ENCODE data around the gene NTRK2.

Gene NTRK2

GRCh38 chr9:84862810-84863287 is 193.3 kb downstream of the NTRK2 start:
- Histone ChIP-seq H3K36me3 (ENCODE audit: insufficient read depth, low read length) (peaks cover 4% of the 10 kb centered on the region), H3K9me3 (ENCODE audit: low read length) (no peaks in the 10 kb centered on the region), H3K4me1 (ENCODE audit: insufficient read depth, low read length) (peaks cover 64% of the 10 kb centered on the region), H2AFZ (ENCODE audit: low read depth, low read length) (no peak overlapping the region), H3K27me3 (ENCODE audit: insufficient read depth, low read length) (no peaks in the 10 kb centered on the region), H3K4me3 (ENCODE audit: low read length) (peak overlapping the region; percentile 0)

- peaks cover 62% of the 10 kb centered on the region for H3K4me1 ChIP-seq (ENCODE audit: insufficient read depth, low read length)
Measured at GRCh38 chr9:84863372-84863771, 193.8 kb downstream of the NTRK2 start.

GRCh38 chr9:84866396-84867175 is 197.1 kb downstream of the NTRK2 start:
- Histone ChIP-seq H3K36me3 (ENCODE audit: insufficient read depth, low read length) (peaks cover 23% of the 10 kb centered on the region), H3K27me3 (ENCODE audit: insufficient read depth, low read length) (no peaks in the 10 kb centered on the region), H2AFZ (ENCODE audit: low read depth, low read length) (no peak overlapping the region), H3K4me1 (ENCODE audit: insufficient read depth, low read length) (peaks cover 32% of the 10 kb centered on the region), H3K9me3 (ENCODE audit: low read length) (peaks cover 2% of the 10 kb centered on the region), H3K4me3 (ENCODE audit: low read length) (no peak overlapping the region)

More at GRCh38 chr9:84863372-84863771, 193.8 kb downstream of the NTRK2 start:
- H2AFZ ChIP-seq (ENCODE audit: low read depth, low read length), result no peak overlapping the region
- H3K27me3 ChIP-seq (ENCODE audit: insufficient read depth, low read length), result no peaks in the 10 kb centered on the region
- H3K4me3 ChIP-seq (ENCODE audit: low read length), result no peak overlapping the region
- H3K9me3 ChIP-seq (ENCODE audit: low read length), result peaks cover 2% of the 10 kb centered on the region
- H3K36me3 ChIP-seq (ENCODE audit: insufficient read depth, low read length), result peaks cover 9% of the 10 kb centered on the region

- H3K36me3 ChIP-seq (ENCODE audit: insufficient read depth, low read length), result peaks cover 27% of the 10 kb centered on the region
- peaks cover 26% of the 10 kb centered on the region for H3K4me1 ChIP-seq (ENCODE audit: insufficient read depth, low read length)
- no peak overlapping the region for H2AFZ ChIP-seq (ENCODE audit: low read depth, low read length)
- no peak overlapping the region for H3K4me3 ChIP-seq (ENCODE audit: low read length)
- peaks cover 6% of the 10 kb centered on the region for H3K9me3 ChIP-seq (ENCODE audit: low read length)
- no peaks in the 10 kb centered on the region for H3K27me3 ChIP-seq (ENCODE audit: insufficient read depth, low read length)
Measured at GRCh38 chr9:84867186-84867585, 197.7 kb downstream of the NTRK2 start.

GRCh38 chr9:84869091-84869490 is 199.6 kb downstream of the NTRK2 start:
- H3K9me3 ChIP-seq (ENCODE audit: low read length), result peaks cover 6% of the 10 kb centered on the region

GRCh38 chr9:84871983-84872382 is 202.5 kb downstream of the NTRK2 start:
- Histone ChIP-seq H3K9me3 (ENCODE audit: low read length) (peaks cover 6% of the 10 kb centered on the region), H3K4me1 (ENCODE audit: insufficient read depth, low read length) (peaks cover 8% of the 10 kb centered on the region), H2AFZ (ENCODE audit: low read depth, low read length) (no peak overlapping the region), H3K36me3 (ENCODE audit: insufficient read depth, low read length) (peaks cover 30% of the 10 kb centered on the region), H3K4me3 (ENCODE audit: low read length) (no peak overlapping the region), H3K27me3 (ENCODE audit: insufficient read depth, low read length) (no peaks in the 10 kb centered on the region)

More at GRCh38 chr9:84869091-84869490, 199.6 kb downstream of the NTRK2 start:
- H3K27me3 ChIP-seq (ENCODE audit: insufficient read depth, low read length), result no peaks in the 10 kb centered on the region
- H2AFZ ChIP-seq (ENCODE audit: low read depth, low read length), result no peak overlapping the region
- H3K36me3 ChIP-seq (ENCODE audit: insufficient read depth, low read length), result peaks cover 30% of the 10 kb centered on the region
- H3K4me3 ChIP-seq (ENCODE audit: low read length), result no peak overlapping the region
- peaks cover 9% of the 10 kb centered on the region for H3K4me1 ChIP-seq (ENCODE audit: insufficient read depth, low read length)

- Histone ChIP-seq H3K4me1 (ENCODE audit: insufficient read depth, low read length) (peaks cover 8% of the 10 kb centered on the region), H3K9me3 (ENCODE audit: low read length) (peaks cover 4% of the 10 kb centered on the region)
Measured at GRCh38 chr9:84874022-84874421, 204.5 kb downstream of the NTRK2 start.

GRCh38 chr9:84874596-84874995 is 205.1 kb downstream of the NTRK2 start:
- Histone ChIP-seq H3K36me3 (ENCODE audit: insufficient read depth, low read length) (peaks cover 9% of the 10 kb centered on the region), H3K4me3 (ENCODE audit: low read length) (no peak overlapping the region), H3K4me1 (ENCODE audit: insufficient read depth, low read length) (peaks cover 8% of the 10 kb centered on the region), H3K9me3 (ENCODE audit: low read length) (peaks cover 4% of the 10 kb centered on the region), H3K27me3 (ENCODE audit: insufficient read depth, low read length) (no peaks in the 10 kb centered on the region), H2AFZ (ENCODE audit: low read depth, low read length) (no peak overlapping the region)

More at GRCh38 chr9:84874022-84874421, 204.5 kb downstream of the NTRK2 start:
- H3K36me3 ChIP-seq (ENCODE audit: insufficient read depth, low read length), result peaks cover 14% of the 10 kb centered on the region
- no peak overlapping the region for H2AFZ ChIP-seq (ENCODE audit: low read depth, low read length)
- H3K27me3 ChIP-seq (ENCODE audit: insufficient read depth, low read length), result no peaks in the 10 kb centered on the region
- H3K4me3 ChIP-seq (ENCODE audit: low read length), result no peak overlapping the region

GRCh38 chr9:84875193-84875592 is 205.7 kb downstream of the NTRK2 start:
- no peak overlapping the region for H3K4me3 ChIP-seq (ENCODE audit: low read length)
- H3K27me3 ChIP-seq (ENCODE audit: insufficient read depth, low read length), result no peaks in the 10 kb centered on the region
- H3K9me3 ChIP-seq (ENCODE audit: low read length), result peaks cover 4% of the 10 kb centered on the region
- H2AFZ ChIP-seq (ENCODE audit: low read depth, low read length), result no peak overlapping the region
- H3K36me3 ChIP-seq (ENCODE audit: insufficient read depth, low read length), result peaks cover 9% of the 10 kb centered on the region
- H3K4me1 ChIP-seq (ENCODE audit: insufficient read depth, low read length), result peaks cover 8% of the 10 kb centered on the region

GRCh38 chr9:84879631-84880030 is 210.1 kb downstream of the NTRK2 start:
- Histone ChIP-seq H3K4me1 (ENCODE audit: insufficient read depth, low read length) (peaks cover 1% of the 10 kb centered on the region), H3K4me3 (ENCODE audit: low read length) (no peak overlapping the region), H2AFZ (ENCODE audit: low read depth, low read length) (no peak overlapping the region), H3K9me3 (ENCODE audit: low read length) (no peaks in the 10 kb centered on the region), H3K36me3 (ENCODE audit: insufficient read depth, low read length) (no peaks in the 10 kb centered on the region), H3K27me3 (ENCODE audit: insufficient read depth, low read length) (no peaks in the 10 kb centered on the region)

- H2AFZ ChIP-seq (ENCODE audit: low read depth, low read length), result no peak overlapping the region
- H3K4me3 ChIP-seq (ENCODE audit: low read length), result no peak overlapping the region
- H3K9me3 ChIP-seq (ENCODE audit: low read length), result no peaks in the 10 kb centered on the region
- no peaks in the 10 kb centered on the region for H3K4me1 ChIP-seq (ENCODE audit: insufficient read depth, low read length)
- no peaks in the 10 kb centered on the region for H3K36me3 ChIP-seq (ENCODE audit: insufficient read depth, low read length)
- no peaks in the 10 kb centered on the region for H3K27me3 ChIP-seq (ENCODE audit: insufficient read depth, low read length)
Measured at GRCh38 chr9:84880835-84881234, 211.3 kb downstream of the NTRK2 start.

GRCh38 chr9:84886866-84887265 is 217.3 kb downstream of the NTRK2 start:
- Histone ChIP-seq H3K36me3 (ENCODE audit: insufficient read depth, low read length) (no peaks in the 10 kb centered on the region), H2AFZ (ENCODE audit: low read depth, low read length) (no peak overlapping the region), H3K9me3 (ENCODE audit: low read length) (peaks cover 2% of the 10 kb centered on the region), H3K4me1 (ENCODE audit: insufficient read depth, low read length) (no peaks in the 10 kb centered on the region), H3K27me3 (ENCODE audit: insufficient read depth, low read length) (no peaks in the 10 kb centered on the region), H3K4me3 (ENCODE audit: low read length) (no peak overlapping the region)

GRCh38 chr9:84891924-84892323 is 222.4 kb downstream of the NTRK2 start:
- H3K4me3 ChIP-seq (ENCODE audit: low read length), result no peak overlapping the region
- no peak overlapping the region for H2AFZ ChIP-seq (ENCODE audit: low read depth, low read length)
- no peaks in the 10 kb centered on the region for H3K27me3 ChIP-seq (ENCODE audit: insufficient read depth, low read length)
- H3K4me1 ChIP-seq (ENCODE audit: insufficient read depth, low read length), result peaks cover 32% of the 10 kb centered on the region
- no peaks in the 10 kb centered on the region for H3K36me3 ChIP-seq (ENCODE audit: insufficient read depth, low read length)
- H3K9me3 ChIP-seq (ENCODE audit: low read length), result peaks cover 2% of the 10 kb centered on the region

Measured in neuron (in vitro differentiated cells).